Nephron (organoid): ENCODE measurements around the gene CBX8.
A peak's percentile ranks its signal among the peaks of the same experiment; 100 is the strongest.

Experiments used
- H3K27ac Mint-ChIP-seq, 3 experiments: 2 replicates each; pipeline ENCODE4 v1.8.0; 2020; ENCODE audit warnings: mixed read lengths in 3 of 3, mild to moderate bottlenecking in 2 of 3, moderate library complexity in 1 of 3
- H3K27me3 Mint-ChIP-seq: 2 replicates; pipeline ENCODE4 v1.8.0; 2021; ENCODE audit warnings: low read depth, mild to moderate bottlenecking, moderate library complexity, mixed read lengths
- H3K36me3 Mint-ChIP-seq: 2 replicates; pipeline ENCODE4 v1.8.0; 2020; ENCODE audit warnings: low read depth, mixed read lengths
- H3K4me1 Mint-ChIP-seq: 2 replicates; pipeline ENCODE4 v1.8.0; 2020; ENCODE audit warnings: mixed read lengths
- H3K4me3 Mint-ChIP-seq, 3 experiments: 2 replicates each; pipeline ENCODE4 v1.8.0; 2020; ENCODE audit warnings: mild to moderate bottlenecking in 3 of 3, mixed read lengths in 3 of 3, moderate library complexity in 2 of 3
- H3K9me3 Mint-ChIP-seq: 2 replicates; pipeline ENCODE4 v1.8.0; 2020; ENCODE audit warnings: mixed read lengths
- CTCF ChIP-seq, 3 experiments: fragments of 200-600 bp; sonication (generic); IDR thresholded peaks; one replicate each; pipeline ENCODE4 v1.5.0; 2021; ENCODE audit warnings: antibody characterized with exemption in 3 of 3; ENCODE audit not compliant: unreplicated experiment in 3 of 3

Gene CBX8

GRCh38 chr17:79839356-79840268 lies 42.7 kb upstream of the CBX8 start, which contains the start of gene CBX4:
TSS of gene CBX4 (minus strand) at chr17:79839440. CDS start at chr17:79839251, 189 bp downstream.
- H3K4me3 Mint-ChIP-seq = peak within 1 kb of the TSS; percentile 90 to 94 (median 91)
- peaks cover 6% of the 10 kb centered on the region for H3K36me3 Mint-ChIP-seq
- TF ChIP-seq CTCF (IDR thresholded peaks at IDR 0.05; ENCODE audit: unreplicated experiment in 3 of 3) = peak; percentile 52 to 75 (median 70)
- H3K4me1 Mint-ChIP-seq = peaks cover 15% of the 10 kb centered on the region
- H3K9me3 Mint-ChIP-seq = no peaks in the 10 kb centered on the region
- H3K27me3 Mint-ChIP-seq = peaks cover 68% of the 10 kb centered on the region
- H3K27ac Mint-ChIP-seq = peak within 1 kb of the TSS; percentile 93 to 99 (median 95)

- peaks cover 72% of the 10 kb centered on the region for H3K27me3 Mint-ChIP-seq
- H3K4me1 Mint-ChIP-seq = peaks cover 18% of the 10 kb centered on the region
- H3K36me3 Mint-ChIP-seq = peaks cover 10% of the 10 kb centered on the region
- TF ChIP-seq CTCF (IDR thresholded peaks at IDR 0.05; ENCODE audit: unreplicated experiment in 3 of 3) = no peak
- H3K9me3 Mint-ChIP-seq = no peaks in the 10 kb centered on the region
- peak overlapping the region; percentile 90 to 94 (median 91) for H3K4me3 Mint-ChIP-seq
- H3K27ac Mint-ChIP-seq = peak overlapping the region; percentile 93 to 99 (median 95)
Observed at GRCh38 chr17:79838522-79839274, 41.8 kb upstream of the CBX8 start.

GRCh38 chr17:79837888-79838521 lies 41.1 kb upstream of the CBX8 start:
- Mint-ChIP-seq H3K27me3 (peaks cover 69% of the 10 kb centered on the region), H3K36me3 (peaks cover 14% of the 10 kb centered on the region), H3K4me3 (peak overlapping the region; percentile 90 to 94 (median 91)), H3K4me1 (peaks cover 22% of the 10 kb centered on the region), H3K27ac (peak overlapping the region; percentile 93 to 99 (median 95)), H3K9me3 (no peaks in the 10 kb centered on the region)
- TF ChIP-seq CTCF (IDR thresholded peaks at IDR 0.05; ENCODE audit: unreplicated experiment in 3 of 3) = no peak

GRCh38 chr17:79836972-79837887 lies 40.4 kb upstream of the CBX8 start:
- Mint-ChIP-seq H3K27ac (peak overlapping the region; percentile 51 to 95 (median 93)), H3K4me3 (peak overlapping the region; percentile 90 to 94 (median 91)), H3K4me1 (peaks cover 21% of the 10 kb centered on the region), H3K9me3 (no peaks in the 10 kb centered on the region), H3K27me3 (peaks cover 64% of the 10 kb centered on the region), H3K36me3 (peaks cover 16% of the 10 kb centered on the region)
- no peak for TF ChIP-seq CTCF (IDR thresholded peaks at IDR 0.05; ENCODE audit: unreplicated experiment in 3 of 3)

- Mint-ChIP-seq H3K4me3 (peak overlapping the region; percentile 90 to 94 (median 91)), H3K4me1 (peaks cover 22% of the 10 kb centered on the region), H3K36me3 (peaks cover 16% of the 10 kb centered on the region), H3K9me3 (no peaks in the 10 kb centered on the region), H3K27me3 (peaks cover 61% of the 10 kb centered on the region), H3K27ac (peak overlapping the region in 1 of 3 experiments; percentile 51)
- TF ChIP-seq CTCF (IDR thresholded peaks at IDR 0.05; ENCODE audit: unreplicated experiment in 3 of 3) = no peak
Observed at GRCh38 chr17:79836510-79836971, 39.7 kb upstream of the CBX8 start.
